HG03066 (cell line): ENCODE measurements around the gene ZNF778.

ENCODE experiments used
- ATAC-seq: cut with Tn5 transposase; IDR thresholded peaks from one replicate; pipeline ENCODE4 v1.9.1; 2021; ENCODE audit warnings: low read depth; ENCODE audit not compliant: unreplicated experiment

ZNF778 gene

DNA sequence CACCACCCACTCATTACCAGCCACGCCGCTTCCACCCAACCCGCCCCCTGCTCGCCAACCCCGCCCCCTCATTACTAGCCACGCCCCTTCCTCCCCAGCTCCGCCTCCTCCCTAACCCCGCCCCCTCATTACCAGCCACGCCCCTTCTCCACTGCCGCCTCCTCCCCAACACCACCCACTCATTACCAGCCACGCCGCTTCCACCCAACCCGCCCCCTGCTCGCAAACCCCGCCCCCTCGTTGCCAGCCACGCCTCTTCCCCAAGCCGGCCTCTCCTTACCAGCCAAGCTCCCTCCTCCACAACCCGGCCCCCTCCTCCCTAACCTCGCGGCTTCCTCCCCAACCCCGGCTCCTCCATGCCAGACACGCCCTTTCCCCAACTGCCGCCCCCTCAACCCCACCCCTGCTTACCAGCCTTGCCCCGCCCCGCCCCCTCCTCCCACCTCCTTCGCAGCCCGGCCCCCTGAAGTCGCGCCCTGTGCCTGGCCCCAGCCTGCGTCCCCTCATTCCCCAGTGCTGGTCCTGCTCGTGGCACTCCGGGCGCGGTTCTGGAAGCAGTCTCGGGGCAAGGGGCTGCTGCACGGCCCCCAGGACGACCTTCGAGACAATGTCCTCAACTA, 24.4 kb upstream of the ZNF778 start:
- no peak for ATAC-seq

DNA sequence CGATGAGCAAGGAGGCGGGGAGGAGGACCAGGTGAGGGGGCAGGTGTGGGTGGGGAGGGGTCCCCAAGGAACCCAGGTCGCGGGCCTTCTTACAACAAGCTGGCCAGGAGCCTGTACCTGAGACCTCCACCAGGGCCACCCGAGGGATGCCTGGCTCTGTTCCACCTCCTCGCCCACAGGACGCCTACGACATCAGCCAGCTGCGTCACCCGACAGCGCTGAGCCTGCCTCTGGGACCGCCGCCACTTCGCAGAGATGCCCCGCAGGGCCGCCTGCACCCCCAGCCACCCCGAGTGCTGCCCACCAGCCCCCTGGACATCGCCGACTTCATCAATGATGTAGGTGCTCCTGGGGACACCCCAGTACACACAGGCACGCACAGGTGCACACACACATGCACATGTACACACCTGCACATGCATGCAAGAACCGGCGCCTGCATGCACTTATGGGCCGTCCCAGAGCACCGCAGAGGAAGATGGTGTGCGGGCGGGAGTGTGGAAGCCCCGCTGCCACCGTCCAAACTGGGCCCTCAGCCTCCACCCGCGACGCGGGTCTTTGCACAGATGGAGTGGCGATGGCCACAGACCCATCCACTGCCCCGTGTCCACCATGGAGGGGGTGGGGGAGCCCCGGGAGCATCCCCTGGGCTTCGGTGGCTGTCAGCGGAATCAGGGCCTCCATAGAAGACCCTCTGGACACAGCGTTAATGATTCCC, 23.8 kb upstream of the ZNF778 start:
- no peak for ATAC-seq

DNA sequence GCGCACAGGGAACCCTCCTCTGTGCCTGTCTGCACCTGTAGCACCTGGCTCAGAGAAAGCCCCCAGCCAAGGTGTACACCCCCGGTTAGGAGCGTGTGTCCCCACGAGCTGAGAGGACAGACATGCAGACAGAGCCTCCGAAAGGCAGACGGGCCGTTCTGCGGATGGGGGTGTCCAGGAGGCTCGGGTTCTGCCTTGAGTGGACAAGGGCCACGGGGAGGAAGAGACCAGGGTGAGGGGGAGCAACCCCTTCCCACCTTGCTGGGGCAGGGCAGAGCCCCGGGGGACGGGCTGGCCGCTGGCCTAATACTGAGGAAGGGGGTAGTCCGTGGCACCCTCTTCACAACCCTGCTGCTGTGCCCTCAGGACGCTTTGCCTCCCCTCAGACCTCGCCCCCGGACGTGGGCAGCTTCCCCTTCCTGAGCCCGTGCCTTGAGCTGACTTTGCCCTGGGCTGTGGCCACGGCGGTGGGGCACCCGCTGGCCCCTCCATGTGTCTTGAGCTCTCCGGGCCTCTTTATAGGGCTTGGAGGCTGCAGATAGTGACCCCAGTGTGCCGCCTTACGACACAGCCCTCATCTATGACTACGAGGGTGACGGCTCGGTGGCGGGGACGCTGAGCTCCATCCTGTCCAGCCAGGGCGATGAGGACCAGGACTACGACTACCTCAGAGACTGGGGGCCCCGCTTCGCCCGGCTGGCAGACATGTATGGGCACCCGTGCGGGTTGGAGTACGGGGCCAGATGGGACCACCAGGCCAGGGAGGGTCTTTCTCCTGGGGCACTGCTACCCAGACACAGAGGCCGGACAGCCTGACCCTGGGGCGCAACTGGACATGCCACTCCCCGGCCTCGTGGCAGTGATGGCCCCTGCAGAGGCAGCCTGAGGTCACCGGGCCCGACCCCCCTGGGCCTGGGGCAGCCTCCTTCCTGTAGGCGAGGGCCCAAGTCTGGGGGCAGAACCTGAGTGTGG, 22.9 kb upstream of the ZNF778 start:
- ATAC-seq, result no peak

DNA sequence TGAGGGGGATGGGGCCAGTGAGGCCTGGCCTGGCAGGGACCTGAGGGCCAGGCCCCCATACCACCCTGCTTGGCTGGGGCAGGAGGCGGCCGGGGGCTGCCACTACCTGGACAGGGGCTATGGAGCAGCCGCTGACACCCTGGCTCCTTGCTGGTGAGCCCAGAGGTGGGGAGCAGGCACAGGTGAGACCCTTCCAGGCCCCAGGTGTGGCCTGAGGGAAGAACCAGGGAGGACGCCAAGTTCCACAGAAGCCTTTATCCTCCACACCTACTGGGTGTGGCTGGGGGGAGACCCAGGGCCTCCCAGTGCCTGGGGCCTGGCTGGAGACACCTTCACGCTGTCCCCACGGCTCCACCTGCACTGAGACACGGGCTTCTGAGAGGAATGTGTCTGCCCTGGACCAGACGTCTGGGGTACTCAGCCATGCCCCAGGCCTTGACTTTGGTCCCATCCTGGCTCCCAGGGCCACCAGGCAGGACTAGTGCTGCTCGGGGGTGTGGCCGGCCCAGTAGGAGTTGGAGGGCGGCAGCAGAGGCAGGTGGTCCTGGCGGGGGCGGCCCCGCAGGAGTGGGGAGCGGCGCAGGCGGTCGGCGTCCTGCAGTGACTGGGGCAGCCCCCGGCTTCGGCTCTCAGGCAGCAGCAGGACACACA, 21.9 kb upstream of the ZNF778 start:
- ATAC-seq, result no peak

DNA sequence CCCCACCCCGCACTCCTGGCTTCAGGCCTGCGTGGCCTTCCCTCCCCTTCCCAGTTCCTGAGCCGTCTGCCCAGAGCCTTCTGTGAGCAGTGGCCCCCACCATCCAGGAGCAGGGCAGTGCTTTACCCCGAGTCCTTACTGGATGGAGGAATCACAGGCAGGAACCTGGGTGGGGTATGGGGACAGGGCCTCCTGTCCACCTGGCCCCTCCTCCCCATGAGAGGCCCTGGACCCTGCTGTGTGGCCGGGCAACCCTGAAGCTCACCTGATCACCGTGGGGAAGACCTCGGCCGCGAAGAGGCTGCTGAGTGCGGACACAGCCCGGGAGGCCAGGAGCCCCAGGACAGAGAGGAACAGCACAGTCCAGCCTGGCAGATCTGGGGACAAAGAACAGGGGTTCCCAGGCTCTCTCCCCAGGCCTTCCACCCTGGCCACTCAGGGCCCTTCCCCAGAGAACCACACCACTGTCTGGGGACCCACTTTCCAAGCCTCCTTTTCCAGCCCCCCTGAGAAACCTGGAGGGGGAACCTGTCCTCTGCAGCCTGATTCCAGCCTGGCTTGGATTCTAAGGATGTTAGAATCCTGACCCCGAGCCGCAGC, 20.4 kb upstream of the ZNF778 start:
- ATAC-seq, result no peak

DNA sequence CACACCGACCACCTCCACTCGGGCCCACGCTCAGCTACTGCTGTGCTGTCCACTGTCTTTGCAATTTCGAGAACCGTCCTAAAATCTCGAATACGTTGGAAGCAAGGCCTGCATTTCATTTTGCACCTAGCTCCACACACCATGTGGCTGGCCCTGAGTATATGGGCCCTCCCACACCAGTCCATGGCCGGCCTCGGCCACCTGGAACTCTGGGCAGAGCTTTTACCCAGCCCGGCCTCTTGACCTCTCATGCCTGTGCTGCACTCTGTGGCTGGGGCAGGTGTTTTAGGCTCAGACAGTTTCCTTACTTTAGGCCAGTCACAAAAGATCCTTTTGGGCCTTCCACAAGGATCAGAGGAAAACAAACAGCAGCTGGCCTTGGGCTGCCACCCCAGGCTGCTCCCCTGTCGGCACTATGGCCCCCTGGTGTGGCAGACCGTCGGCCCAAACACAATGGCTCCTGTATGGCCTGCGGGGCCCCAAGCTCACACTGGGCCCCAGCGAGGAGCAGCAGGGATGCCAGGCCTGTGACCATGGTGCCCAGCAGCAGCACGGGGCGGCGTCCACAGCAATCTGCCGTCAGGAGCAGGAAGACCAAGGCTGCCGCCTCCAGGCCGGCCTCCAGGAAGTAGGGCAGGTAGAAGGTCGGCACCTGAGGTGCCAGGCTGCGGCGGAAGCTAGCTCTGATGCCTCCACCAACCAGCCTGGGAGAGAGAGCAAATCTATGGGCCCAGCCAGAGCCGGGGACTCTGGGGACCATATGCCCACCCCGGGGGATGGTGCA, 19.7 kb upstream of the ZNF778 start:
- no peak for ATAC-seq

DNA sequence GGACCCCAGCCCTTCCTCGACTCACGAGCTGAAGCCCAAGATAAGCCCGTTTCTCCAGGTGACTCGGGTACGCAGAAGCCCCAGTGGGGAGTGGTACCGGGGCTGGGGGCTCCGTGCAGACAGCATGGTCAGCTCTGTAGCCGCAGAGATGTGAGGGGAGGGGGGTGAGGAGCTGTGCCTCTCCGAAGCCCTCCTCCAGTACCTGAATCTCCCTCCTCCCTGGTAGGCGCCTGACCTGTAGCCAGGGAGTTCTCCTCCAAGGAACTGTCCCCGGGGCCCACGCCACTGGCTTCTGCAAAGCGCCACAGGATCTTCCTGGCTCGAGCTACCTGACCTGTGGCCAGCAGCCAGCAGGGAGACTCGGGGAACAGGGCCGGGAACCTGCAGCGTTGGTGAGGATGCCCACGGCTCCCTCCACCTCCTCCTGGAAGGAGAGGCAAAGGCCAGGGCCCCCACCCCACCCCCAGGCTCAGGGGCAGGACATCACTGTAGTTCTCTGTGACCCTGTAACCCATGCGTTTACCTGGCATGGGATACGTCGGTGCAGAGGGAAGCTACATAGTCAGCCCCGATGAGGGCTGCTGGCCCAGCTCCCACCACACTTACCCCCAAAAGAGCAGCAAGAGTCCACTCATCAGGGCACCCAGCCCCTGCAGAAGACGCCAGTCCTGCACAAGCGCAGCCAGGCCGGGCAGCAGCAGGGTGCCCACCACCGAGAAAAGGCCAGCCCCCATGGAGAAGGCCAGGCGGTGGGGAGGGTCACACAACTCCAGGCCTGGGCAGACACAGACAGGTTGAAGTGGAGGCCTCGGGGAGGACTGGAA, 18.9 kb upstream of the ZNF778 start:
- no peak for ATAC-seq

DNA sequence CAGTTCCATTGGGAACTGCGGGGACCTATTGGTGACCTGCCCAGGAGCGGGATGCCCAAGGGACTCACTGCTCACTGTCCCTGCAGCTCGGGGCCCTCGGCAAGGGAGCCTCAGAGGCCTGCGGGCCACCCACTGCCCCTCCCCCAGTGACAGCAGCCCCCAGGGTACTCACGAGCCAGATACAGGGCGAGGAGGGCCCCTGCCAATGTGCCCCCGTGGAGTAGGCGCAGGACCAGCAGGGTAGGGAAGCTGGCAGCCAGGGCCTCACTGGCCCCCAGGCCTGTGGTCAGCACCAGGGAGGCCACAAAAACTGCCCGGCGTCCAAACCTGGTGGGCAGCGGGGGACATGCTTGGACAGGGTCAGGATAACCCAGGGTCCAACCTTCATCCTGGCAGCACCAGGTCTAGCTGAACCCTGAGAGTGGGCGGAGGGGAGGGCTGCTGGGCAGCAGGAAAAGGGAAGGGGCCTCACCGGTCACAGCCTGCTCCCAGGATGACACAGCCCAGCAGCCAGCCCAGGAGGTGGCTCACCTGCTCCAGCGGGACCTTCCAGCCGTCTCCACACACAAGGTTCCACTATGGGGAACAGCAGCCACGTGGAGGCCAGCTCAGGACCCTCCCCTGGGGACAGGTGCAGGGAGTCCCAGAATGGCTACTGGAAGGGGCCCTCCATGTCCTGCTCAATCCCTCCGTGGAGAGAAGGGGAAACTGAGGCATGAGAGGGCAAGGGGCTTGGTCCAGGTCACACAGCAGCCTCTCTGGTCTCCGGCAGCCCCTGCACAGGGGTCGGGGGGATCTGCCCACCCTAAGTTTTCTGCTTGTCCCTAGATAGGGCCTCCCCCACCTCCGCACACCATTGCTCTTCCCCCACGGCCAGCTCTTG, 18.0 kb upstream of the ZNF778 start:
- no peak for ATAC-seq

DNA sequence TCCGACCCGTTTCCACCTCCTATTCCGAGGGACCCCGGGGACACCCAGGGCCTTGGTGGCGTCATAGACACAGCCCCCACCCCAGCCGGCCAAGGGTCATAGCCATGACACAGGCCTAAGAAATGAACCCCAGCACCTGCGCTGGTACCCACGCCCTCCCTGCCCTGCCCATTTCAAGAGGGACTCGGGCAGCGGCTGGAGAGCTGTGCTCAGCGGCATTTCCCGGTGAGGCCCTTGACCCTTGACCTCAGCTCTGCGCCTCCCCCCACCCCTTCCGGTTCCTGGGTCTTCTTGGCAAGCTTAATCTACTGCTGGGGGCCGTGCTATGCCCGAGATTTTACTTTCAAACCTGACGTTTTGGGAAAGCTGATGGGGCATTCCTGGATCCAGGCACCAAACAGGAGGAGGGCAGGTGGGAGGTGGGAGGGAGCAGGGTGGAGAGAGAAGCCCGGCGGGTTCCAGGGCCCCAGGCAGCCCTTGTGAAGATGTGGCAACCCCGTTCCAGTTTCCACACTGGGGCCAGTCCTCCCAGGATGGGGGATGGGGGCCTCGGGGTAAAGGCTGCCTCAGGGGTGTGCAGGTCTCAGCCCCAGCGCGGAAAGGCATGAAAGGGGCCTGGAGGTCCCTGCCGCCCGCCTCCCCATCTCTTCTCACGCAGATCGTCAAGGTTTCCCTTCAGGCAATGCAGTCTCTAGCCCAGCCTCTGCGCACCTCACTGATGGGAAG, 17.2 kb upstream of the ZNF778 start, which contains the start of gene SLC22A31:
Gene SLC22A31 (minus strand): TSS at position 414 of the 726 bp plus-strand sequence. CDS start 36 bp downstream, at position 378.
- no peak for ATAC-seq

DNA sequence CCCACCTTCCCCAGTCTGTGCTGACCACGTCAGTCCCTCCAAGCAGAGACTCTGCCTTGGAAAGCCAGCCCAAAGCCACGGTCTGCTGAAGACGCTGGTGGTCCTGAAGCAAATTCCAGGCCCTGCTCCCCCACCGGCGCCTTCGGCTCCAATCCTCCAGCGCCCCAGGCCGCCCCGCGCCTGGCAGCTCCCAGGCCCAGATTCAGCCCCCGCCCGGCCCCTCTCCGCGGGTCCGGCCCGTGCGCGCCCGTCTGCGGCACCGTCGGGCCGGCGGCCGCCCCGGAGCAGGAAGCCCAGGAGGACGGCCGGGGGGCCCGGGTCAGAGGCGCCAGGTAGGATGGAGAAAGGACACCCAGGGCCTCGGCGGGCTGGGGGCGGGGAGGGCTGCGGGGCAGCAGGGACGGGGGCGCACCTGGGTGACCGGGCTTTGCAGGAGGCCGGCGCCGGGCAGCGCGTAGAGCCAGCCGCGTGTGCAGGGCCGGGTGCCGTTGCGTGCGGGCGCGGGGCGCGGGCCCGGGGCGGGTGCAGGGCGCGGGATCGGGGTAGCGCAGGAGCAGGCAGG, 16.6 kb upstream of the ZNF778 start:
- no peak for ATAC-seq

DNA sequence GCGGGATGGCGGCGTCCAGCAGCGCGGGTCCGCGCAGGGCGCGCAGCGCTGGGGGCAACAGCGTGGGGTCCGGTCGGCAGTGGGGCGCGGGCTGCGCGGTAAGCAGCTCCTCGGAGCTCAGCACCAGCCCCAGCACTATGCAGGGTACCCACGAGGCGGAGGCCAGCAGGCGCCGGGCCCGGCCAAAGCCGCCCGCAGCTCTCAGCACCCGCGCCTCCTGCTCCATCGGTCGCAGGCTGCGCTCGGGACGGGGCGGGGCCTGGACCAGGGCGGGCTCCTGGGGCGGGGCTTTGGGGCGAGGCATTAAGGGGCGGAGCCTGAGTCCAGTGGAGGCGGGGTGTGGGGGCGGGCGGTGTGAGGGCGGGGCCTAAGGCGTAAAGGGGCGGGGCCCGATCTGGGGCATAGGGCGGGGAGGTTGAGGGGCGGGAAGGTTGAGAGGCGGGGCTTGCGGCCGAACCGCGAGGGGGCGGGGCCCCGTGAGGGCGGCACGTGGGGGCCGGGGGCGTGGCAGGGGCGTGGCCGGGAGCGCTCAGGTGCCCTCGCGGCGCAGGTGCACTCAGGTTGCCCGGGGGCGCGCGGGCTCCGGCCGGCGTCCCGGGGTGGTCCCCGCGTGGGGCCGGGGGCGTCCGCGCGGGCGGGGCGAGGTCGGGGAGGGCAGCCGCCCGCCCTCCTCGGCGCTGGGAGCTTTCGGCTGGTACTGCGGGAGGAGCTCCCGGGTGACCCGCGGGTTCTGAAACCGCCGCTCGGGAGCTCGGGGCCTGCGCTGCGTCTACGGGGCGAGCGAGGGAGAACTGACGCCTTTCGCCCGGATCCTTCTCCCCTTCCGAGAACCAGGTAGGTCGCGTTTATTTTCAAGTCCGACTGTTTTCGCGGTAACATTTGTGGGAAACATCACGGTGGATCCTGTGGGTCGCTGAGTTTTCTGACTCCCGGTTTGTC, 15.8 kb upstream of the ZNF778 start:
- no peak for ATAC-seq

DNA sequence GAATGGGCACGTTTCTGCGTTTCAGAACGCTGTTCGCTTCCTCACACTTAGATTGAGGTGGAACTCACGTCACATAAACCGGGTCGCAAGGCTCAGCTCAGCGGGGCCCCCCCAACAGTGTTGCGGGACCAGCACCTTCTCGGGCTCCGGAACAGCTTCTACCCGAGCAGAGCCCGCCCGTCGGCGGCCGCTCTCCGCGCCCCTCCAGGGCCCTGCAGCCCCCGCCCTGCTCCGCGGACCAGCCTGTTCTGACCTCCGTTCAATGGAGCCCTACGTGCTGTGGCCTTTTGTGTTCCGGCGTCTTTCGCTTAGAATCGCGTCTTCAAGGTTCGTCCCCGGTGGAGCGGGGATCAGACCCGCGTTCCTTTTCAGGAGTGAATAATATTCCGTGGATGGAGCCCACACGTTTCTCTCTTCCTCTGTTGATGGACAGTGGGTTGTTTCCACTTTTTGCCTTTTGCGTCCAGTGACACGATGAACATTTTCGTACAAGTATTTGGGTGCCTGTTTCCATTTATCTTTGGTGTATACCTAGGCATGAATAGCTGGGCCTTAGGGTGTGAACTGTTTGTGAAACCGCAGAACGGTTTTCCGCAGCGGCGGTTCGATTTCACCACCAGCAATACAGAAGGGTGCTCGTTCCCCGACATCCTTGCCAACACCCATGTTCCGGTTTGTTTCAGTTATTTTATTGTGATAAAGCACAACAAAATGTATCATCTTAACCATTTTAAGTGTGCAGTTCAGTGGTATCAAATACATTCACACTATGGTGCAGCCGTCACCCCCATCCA, 14.9 kb upstream of the ZNF778 start:
- no peak for ATAC-seq

DNA sequence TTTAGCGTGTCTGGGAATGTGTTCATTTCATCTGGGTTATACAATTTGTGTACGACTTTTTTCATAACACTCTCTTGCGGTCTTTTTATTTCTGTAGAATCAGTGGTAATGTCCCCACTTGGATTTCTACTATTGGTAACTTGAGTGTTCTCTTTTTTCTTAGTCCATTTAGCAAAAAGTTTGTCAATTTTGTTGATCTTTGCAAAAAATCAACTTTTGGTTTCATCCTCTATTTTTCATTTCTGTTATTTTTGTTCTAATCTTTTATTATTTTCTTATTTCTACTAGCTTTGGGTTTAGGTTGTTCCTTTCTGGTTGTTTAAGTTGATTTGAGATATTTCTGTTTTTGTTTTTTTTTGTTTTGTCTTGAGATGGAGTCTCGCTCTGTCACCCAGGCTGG, 9.5 kb upstream of the ZNF778 start:
- ATAC-seq, result no peak

DNA sequence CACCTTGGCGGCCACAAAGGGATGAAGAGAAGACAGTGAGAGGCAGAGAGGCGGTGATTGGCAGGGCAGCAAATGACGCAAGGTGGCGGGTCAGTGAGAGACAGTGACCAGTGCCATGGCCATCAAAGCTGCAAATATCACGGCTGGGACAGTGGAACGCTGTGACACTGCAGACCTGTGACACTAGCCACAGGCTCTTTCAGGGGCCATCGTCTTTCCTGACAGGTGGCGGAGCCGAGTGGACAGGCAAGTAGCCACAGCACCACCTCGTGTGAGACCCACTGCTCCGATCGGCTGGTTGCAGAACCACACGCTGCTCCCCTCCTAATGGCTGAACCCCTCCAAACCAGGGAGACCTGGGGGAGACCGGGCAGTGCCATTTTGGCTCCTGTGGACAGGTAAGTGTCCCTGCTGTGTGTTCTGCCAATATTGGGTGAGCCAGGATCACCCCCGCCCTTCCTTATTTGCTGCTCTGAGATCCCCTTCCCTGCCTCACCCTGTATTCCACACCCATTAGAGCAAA, 7.9 kb upstream of the ZNF778 start:
- ATAC-seq, result no peak
